Activated CD4-positive, alpha-beta memory T cell treated with anti-CD3 and anti-CD28 coated beads, Interleukin-2, amount 10 ng/mL, durations not matched to agents 7 days and 5 days (primary cell): ENCODE measurements around the gene TMC6. TPM values are rescaled to one million over a fixed set of nuclear protein-coding genes. Genes with fewer than 3 reads are reported as not detected.

ENCODE experiments used
- CTCF ChIA-PET: fragments of 350-600 bp; sonication (Branson Sonifier 250); formaldehyde crosslinking; loops from one replicate; lab custom pipeline; 2021; ENCODE audit warnings: antibody characterized with exemption, inconsistent platforms; lab: Charles Lee
- POLR2A ChIA-PET: fragments of 350-600 bp; sonication (Branson Sonifier 250); formaldehyde crosslinking; loops from one replicate; lab custom pipeline; 2021; ENCODE audit warnings: antibody characterized with exemption; lab: Charles Lee
- DNase-seq: peaks from one replicate; pipeline ENCODE4 v3.0.0-alpha.2; 2020
- H3K27ac Mint-ChIP-seq: one replicate; pipeline ENCODE4 v1.8.0; 2021; ENCODE audit warnings: mild to moderate bottlenecking, mixed read lengths
- H3K27me3 Mint-ChIP-seq: one replicate; pipeline ENCODE4 v1.8.0; 2021; ENCODE audit warnings: mixed read lengths
- H3K36me3 Mint-ChIP-seq: one replicate; pipeline ENCODE4 v1.8.0; 2021; ENCODE audit warnings: low read depth, mixed read lengths
- H3K4me1 Mint-ChIP-seq: one replicate; pipeline ENCODE4 v1.8.0; 2021; ENCODE audit warnings: mixed read lengths
- H3K4me3 Mint-ChIP-seq: one replicate; pipeline ENCODE4 v1.8.0; 2021; ENCODE audit warnings: mild to moderate bottlenecking, mixed read lengths
- H3K9me3 Mint-ChIP-seq: one replicate; pipeline ENCODE4 v1.8.0; 2021; ENCODE audit warnings: mixed read lengths
- total RNA-seq, 2 experiments: library from RNA; stranded (reverse); gene quantifications; one replicate each; pipeline ENCODE4 v1.2.3, GENCODE V29; 2021

TMC6 gene
- total RNA-seq, 2 experiments from 2014 or later: 460 to 463 TPM

DNA sequence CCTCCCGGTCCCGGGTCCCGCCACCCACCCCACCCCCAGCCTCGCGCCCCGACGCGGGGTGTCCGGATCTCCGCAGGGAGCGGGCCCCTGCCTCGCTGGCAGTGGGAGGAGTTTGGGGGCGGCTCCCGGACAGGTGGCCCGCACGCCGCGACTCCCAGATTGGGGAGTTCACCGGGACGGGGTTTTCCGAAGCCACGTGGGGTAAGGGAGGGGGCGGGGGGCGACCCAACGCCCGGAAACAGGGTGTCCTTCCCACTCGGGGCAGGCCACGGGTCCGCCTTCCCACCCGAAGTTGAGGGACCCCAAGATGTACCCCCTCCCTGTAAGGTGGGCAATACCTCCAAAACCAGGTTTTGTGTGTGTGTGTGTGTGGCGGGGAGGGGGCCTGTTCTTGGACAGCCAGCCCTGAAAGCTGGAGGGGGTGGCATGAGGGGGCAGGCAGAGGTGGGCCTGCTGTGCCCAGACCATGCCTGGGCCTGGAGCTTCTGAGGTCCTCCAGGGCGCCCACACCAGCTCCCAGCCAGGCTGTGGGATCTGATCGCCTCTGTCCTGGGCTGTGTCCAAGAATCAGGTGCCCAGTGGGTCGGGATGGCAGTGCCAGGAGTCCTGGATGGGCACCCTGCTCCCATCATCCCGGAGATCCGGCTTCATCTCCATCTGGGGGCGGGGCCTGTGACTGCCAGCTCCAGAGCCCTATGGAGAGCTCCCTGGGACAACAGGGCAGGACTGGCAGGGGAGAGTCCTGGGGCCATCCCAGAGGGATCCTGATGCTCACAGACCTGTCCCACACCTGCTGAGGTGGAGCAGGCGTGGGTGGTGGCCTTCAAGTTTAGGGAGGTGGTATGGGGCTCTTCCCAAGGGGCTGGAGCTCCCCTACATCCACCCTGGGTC, 40.6 kb upstream of the TMC6 start:
- Mint-ChIP-seq H3K27ac (peak overlapping the region; percentile 40), H3K9me3 (no peaks in the 10 kb centered on the region), H3K4me3 (peak overlapping the region; percentile 64), H3K27me3 (no peaks in the 10 kb centered on the region), H3K36me3 (peaks cover 27% of the 10 kb centered on the region), H3K4me1 (peaks cover 45% of the 10 kb centered on the region)
- CTCF ChIA-PET: interaction anchor here (1.0 to 1.8 kb wide), 2 partner anchors 39 to 152 kb away, joined by 3 to 5 read pairs; partner anchors contain the start of gene TMC8
- POLR2A ChIA-PET: interaction anchor here (0.9 to 10.2 kb wide), 12 partner anchors 8 to 56 kb away, joined by 3 to 69 read pairs (median 4); partner anchors contain the start of genes AFMID, TK1, TMC6 and TMC8
- DNase-seq: peak; percentile 44

DNA sequence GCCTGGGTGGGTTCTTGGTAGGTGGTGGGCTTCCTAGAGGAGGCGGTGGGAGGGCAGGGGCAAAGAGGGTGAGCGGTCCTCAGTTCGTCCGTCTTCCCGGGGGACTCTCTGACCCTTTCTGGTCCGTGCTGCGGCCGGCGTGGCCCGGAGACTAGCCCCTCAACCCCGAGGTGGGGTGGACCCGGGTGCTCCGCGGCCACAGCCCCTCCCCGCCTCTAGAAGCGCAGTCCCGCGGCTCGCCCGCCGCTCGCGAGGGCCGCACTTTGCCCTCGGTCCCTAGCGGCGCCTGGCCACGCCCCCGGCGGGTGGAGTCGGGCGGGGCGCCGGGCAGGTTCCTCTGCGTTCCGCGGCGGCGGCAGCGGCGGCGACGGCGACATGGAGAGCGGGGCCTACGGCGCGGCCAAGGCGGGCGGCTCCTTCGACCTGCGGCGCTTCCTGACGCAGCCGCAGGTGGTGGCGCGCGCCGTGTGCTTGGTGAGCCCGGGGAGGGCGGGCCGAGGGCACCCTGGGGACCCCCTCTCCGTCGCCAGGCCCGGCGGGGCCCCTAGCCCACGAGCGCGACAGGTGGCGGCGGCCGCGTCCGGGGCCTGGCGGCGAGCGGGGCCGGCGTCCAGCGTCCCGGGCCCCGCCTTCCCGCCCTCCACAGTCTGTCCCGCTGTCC, 39.8 kb upstream of the TMC6 start, which contains the start of gene SYNGR2:
TSS of gene SYNGR2 (plus strand) at position 340 of the 661 bp plus-strand sequence. CDS start at position 376, 36 bp downstream.
- H3K27me3 Mint-ChIP-seq: no peaks in the 10 kb centered on the region

DNA sequence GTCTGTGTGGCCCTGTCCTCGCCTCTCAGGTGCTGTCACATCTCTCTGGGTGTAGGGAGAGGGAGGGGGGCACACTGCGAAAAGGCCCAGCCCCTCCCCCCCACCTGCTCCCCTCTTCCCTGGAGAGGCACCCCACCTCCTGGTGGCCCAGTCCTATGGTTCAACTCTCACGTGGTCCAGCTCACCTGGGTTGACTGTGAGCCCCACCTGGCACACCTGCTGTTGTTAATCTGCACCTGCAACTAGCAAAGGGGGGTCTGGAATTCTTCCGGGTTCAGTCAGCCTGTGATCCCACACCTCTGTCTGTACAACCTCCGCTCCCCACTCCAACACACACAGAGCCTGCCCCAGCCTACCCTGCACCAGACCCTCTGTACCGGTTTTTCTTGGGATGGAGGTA, 37.9 kb upstream of the TMC6 start:
- POLR2A ChIA-PET: no interaction called here
- CTCF ChIA-PET: interaction anchor here (1.3 kb wide), 1 partner anchor 10 kb away, joined by 4 read pairs; no protein-coding TSS in a partner anchor
- no peak overlapping the region for H3K27ac Mint-ChIP-seq

More for the DNA sequence above, 39.8 kb upstream of the TMC6 start, which contains the start of gene SYNGR2:
- ChIA-PET POLR2A (interaction anchor here (0.9 to 10.2 kb wide), 8 partner anchors 10 to 43 kb away, joined by 3 to 69 read pairs (median 8); partner anchors contain the start of genes AFMID, TK1, TMC6 and TMC8), CTCF (interaction anchor here (1.8 kb wide), 1 partner anchor 38 kb away, joined by 5 read pairs; the partner anchor contains the start of gene TMC8)
- Mint-ChIP-seq H3K36me3 (peaks cover 19% of the 10 kb centered on the region), H3K4me1 (peaks cover 38% of the 10 kb centered on the region), H3K4me3 (peak within 1 kb of the TSS; percentile 67), H3K9me3 (no peaks in the 10 kb centered on the region), H3K27ac (peak within 1 kb of the TSS; percentile 66)
- DNase-seq: peak; percentile 89

DNA sequence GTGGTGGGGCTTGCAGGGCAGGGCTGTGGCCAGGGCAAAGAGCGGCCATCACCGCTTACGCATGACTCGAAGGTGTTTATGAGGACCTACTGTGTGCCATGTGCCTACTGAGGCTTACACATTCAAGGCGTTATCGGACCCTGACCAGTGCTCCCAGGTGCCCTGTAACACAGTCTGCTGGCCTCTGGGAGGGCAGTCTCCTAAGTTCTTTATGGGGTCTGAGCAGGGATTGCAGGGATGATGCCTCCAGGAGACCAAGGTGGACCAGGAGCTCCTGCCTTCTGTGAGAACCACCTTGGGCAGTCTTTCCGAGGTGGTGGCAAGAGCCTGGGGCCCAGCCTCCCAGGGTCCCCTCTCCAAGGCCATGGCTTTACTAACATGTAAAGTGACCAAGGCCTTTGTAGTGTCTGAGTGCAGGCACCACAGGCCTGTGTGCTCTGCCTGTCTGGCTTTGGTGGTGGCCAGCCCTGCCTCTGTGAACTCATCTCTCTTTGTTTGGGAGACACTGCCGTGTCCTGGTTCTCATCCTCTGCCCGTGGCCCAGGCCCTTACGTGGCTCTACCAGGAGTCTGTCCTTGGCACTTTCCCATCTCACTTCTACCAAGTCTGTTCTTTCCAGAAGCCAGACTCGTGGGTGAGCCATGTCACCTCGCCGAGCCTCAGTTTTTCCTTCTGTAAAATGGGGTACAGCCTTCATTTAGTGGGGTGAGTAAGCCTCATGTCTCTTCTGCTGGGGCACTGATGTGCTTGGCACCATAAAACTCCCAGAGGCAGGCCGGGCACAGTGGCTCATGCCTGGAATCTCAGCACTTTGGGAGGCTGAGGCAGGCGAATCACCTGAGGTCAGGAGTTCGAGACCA, 36.4 kb upstream of the TMC6 start:
- no peak for DNase-seq
- Mint-ChIP-seq H3K27ac (no peak overlapping the region), H3K9me3 (no peaks in the 10 kb centered on the region), H3K4me1 (peaks cover 8% of the 10 kb centered on the region), H3K27me3 (no peaks in the 10 kb centered on the region), H3K36me3 (no peaks in the 10 kb centered on the region), H3K4me3 (no peak overlapping the region)
- POLR2A ChIA-PET: interaction anchor here (0.7 kb wide), 1 partner anchor 23 kb away, joined by 3 read pairs; no protein-coding TSS in a partner anchor
- CTCF ChIA-PET: interaction anchor here (0.9 to 1.7 kb wide), 3 partner anchors 12 to 18 kb away, joined by 4 to 11 read pairs (median 5); no protein-coding TSS in a partner anchor

More for the DNA sequence above, 37.9 kb upstream of the TMC6 start:
- Mint-ChIP-seq H3K9me3 (no peaks in the 10 kb centered on the region), H3K36me3 (peaks cover 3% of the 10 kb centered on the region), H3K4me1 (peaks cover 18% of the 10 kb centered on the region), H3K27me3 (no peaks in the 10 kb centered on the region), H3K4me3 (no peak overlapping the region)
- no peak for DNase-seq

DNA sequence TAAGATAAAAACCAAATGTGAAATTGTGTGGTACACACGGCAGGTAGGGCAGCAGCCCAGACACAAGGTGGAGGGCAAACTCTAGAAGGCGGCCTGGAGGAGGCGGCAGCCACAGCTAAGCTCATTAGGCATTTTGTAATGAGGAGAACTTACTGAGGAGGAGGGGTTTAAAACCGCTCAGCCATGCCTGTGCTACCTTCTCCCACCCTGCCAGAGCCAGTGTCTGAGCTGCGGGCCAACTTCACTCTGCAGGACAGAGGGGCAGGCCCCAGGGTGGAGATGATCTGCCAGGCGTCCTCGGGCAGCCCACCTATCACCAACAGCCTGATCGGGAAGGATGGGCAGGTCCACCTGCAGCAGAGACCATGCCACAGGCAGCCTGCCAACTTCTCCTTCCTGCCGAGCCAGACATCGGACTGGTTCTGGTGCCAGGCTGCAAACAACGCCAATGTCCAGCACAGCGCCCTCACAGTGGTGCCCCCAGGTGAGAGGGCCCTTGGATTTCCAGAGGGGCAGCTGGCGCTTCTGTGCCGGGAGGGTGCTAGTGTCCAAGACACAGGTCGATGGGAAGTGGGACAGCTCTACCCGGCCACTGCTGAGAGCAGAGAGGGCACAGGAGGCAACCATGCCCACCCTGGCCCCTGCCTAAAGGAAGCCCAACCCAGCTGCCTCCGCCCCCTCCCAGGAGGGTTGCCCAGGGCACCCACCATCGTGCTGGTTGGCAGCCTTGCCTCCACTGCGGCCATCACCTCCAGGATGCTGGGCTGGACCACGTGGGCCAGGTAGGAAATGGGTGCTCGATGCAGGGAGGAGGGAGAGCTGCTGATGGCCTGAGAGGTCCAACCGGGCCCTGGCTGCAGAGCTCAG, 35.6 kb upstream of the TMC6 start:
- Mint-ChIP-seq H3K4me1 (peaks cover 7% of the 10 kb centered on the region), H3K9me3 (no peaks in the 10 kb centered on the region), H3K36me3 (no peaks in the 10 kb centered on the region), H3K4me3 (no peak overlapping the region), H3K27me3 (no peaks in the 10 kb centered on the region), H3K27ac (no peak overlapping the region)
- POLR2A ChIA-PET: interaction anchor here (0.7 to 2.1 kb wide), 3 partner anchors 9 to 22 kb away, joined by 3 to 7 read pairs (median 4); no protein-coding TSS in a partner anchor
- DNase-seq: no peak
- CTCF ChIA-PET: interaction anchor here (1.3 to 1.7 kb wide), 2 partner anchors 13 to 27 kb away, joined by 5 to 11 read pairs; no protein-coding TSS in a partner anchor

DNA sequence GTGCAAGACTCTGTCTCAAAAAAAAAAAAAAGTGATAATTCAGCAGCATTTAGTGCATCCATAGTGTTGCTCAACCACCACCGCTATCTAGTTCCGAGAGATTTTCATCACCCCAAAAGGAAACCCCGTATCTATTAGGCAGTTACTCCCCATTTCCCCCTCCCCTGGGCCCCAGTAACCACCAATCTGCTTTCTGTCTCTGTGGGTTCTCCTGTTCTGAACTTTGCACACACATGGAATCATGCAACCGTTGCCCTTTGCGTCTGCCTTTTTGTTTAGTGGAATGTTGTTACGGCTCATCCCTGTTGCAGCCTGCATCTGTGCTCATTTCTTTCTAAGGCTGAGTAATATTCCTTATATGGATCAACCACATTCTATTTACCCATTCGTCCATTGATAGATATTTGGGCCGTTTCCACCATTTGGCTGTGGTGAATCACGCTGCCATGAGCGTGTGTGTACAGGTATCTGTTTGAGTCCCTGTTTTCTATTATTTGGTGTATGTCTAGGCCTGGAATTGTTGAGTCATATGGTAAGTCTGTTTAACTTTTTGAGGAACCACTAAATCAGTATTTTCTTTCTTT, 31.1 kb upstream of the TMC6 start:
- Mint-ChIP-seq H3K36me3 (no peaks in the 10 kb centered on the region), H3K4me3 (no peak overlapping the region), H3K27ac (peak overlapping the region; percentile 28), H3K27me3 (no peaks in the 10 kb centered on the region), H3K9me3 (no peaks in the 10 kb centered on the region), H3K4me1 (peaks cover 14% of the 10 kb centered on the region)
- no peak for DNase-seq
- POLR2A ChIA-PET: no interaction called here
- CTCF ChIA-PET: interaction anchor here (0.6 kb wide), 1 partner anchor 507 kb away, joined by 3 read pairs; no protein-coding TSS in a partner anchor

DNA sequence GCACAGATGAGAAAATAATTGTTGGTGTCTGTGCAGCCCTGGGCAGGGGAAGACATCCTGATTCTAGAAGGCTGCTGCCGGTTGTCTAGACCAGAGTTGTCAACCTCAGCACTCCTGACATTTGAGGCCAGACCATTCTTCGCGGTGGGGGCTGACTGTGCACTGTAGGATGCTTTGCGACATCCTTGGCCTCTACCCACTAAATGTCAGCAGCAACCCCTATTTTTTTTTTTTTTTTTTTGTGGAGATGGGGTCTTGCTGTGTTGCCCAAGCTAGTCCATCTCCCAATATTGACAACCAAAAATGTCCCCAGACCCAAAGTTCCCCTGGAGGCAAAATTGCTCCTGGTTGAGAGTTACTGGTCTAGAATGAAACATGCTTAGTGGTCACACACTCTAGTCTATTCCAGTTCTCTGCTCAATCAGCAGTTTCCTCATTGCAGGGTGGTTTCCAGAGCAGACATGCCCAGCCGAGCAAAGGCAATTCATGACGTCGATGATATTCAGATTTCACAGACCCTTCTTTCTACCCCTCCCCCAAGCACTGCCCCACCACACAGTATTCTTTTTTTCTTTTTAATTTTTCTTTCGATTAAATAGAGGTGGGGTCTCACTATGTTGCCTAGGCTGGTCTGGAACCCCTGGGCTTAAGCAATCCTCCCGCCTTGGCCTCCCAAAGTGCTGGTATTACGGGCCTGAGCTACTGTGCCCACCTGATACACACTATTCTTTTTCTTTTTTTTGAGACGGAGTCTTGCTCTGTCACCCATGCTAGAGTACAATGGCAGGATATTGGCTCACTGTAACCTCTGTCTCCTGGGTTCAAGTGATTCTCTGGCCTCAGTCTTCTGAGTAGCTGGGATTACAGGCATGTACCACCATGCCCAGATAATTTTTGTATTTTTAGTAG, 26.6 kb upstream of the TMC6 start:
- Mint-ChIP-seq H3K4me1 (peaks cover 14% of the 10 kb centered on the region), H3K4me3 (no peak overlapping the region), H3K27ac (peak overlapping the region; percentile 9), H3K9me3 (no peaks in the 10 kb centered on the region), H3K27me3 (no peaks in the 10 kb centered on the region), H3K36me3 (no peaks in the 10 kb centered on the region)
- CTCF ChIA-PET: no interaction called here
- peak; percentile 40 for DNase-seq
- POLR2A ChIA-PET: interaction anchor here (1.2 to 3.1 kb wide), 2 partner anchors 12 to 13 kb away, joined by 3 to 12 read pairs; no protein-coding TSS in a partner anchor

DNA sequence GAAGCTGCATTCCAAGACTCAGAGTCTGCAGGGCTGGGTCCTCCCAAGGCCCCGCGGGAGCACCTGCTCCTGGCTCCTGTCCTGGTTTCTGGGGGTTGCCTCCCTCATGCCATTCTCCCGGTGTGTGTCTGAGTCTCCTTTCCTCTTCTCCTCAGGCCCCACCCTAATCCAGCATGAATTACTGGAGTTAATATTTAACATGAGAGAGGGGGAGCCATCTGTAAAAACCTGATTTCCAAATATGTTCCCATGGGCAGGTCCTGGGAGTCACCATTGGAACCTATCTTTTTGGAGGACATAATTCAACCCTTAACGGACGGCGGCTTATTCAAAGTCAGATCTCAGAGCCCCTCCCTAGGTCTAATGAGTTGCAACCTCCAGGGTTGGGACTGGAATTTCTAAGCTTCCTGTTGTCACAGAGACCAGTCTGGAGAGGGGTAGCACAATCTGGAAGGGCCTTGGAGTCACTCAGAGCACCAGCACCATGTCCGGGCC, 23.0 kb upstream of the TMC6 start:
- CTCF ChIA-PET: no interaction called here
- Mint-ChIP-seq H3K4me3 (no peak overlapping the region), H3K4me1 (peaks cover 17% of the 10 kb centered on the region), H3K36me3 (no peaks in the 10 kb centered on the region), H3K27ac (no peak overlapping the region), H3K9me3 (no peaks in the 10 kb centered on the region), H3K27me3 (no peaks in the 10 kb centered on the region)
- no peak for DNase-seq
- POLR2A ChIA-PET: interaction anchor here (3.1 kb wide), 1 partner anchor 8 kb away, joined by 12 read pairs; no protein-coding TSS in a partner anchor

DNA sequence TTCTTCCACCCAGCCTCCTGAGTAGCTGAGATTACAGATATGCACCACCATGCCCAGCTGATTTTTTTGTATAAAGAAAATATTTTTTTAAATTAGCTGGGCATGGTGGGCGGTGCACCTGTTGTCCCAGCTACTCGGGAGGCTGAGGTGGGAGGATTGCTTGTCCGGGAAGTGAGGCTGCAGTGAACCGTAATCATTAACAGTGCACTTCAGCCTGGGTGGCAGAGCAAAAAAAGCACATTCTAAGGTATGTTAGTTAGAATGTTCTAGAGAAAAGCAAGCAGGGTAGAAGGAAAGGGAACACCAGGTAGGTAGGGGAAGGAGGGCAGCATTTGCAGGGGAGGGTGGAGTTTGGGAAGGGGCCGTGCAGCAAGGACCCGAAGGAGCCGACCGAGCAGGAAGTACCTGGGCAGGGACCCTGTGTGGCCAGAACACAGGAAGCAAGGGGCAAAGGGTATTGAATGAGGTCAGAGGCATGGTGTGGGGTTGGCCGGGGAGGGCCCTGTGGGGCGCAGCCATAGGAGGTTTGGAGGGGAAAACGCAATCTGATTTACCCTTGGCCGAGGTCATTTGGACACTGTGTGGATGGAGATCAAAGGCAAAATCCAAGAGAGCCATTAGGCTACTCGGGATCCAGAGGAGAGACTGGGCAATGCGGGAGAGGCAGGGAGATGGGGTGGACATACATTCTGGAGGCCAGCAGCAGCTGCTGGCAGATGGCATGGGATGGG, 19.9 kb upstream of the TMC6 start:
- no peak overlapping the region for H3K27ac Mint-ChIP-seq
- H3K36me3 Mint-ChIP-seq: no peaks in the 10 kb centered on the region
- ChIA-PET CTCF (interaction anchor here (0.8 to 2.1 kb wide), 2 partner anchors 13 to 63 kb away, joined by 3 to 6 read pairs; no protein-coding TSS in a partner anchor), POLR2A (no interaction called here)
- H3K9me3 Mint-ChIP-seq: no peaks in the 10 kb centered on the region
- H3K4me1 Mint-ChIP-seq: peaks cover 10% of the 10 kb centered on the region
- no peaks in the 10 kb centered on the region for H3K27me3 Mint-ChIP-seq
- DNase-seq: no peak
- no peak overlapping the region for H3K4me3 Mint-ChIP-seq
